Retina (tissue), 1 donor: Measurements from ENCODE around the gene LTBP1.
"Not testable (repeated sequence)": the region's sequence is repeated elsewhere in the genome, so short reads cannot be mapped to it uniquely, and the experiment has no call there.

Source experiments
- DNase-seq: peaks from one replicate; pipeline ENCODE4 v3.0.0-alpha.2; 2016

LTBP1 gene

GRCh38 chr2:33408109-33408508 is 461.4 kb downstream of the LTBP1 start:
- no peak for DNase-seq

- no peak for DNase-seq
These were observed 462.7 kb downstream of the LTBP1 start for GRCh38 chr2:33409417-33409955.

GRCh38 chr2:33411765-33412164 is 465.0 kb downstream of the LTBP1 start:
- no peak for DNase-seq

- DNase-seq: no peak
These were observed 466.2 kb downstream of the LTBP1 start for GRCh38 chr2:33412920-33413319.

- DNase-seq: no peak
These were observed 472.9 kb downstream of the LTBP1 start for GRCh38 chr2:33419581-33420200.

- DNase-seq: no peak
These were observed 474.0 kb downstream of the LTBP1 start for GRCh38 chr2:33420726-33421125.

GRCh38 chr2:33421820-33422219 is 475.1 kb downstream of the LTBP1 start:
- DNase-seq: no peak

- DNase-seq: no peak
These were observed 478.4 kb downstream of the LTBP1 start for GRCh38 chr2:33425161-33425560.

- DNase-seq: no peak
These were observed 478.9 kb downstream of the LTBP1 start for GRCh38 chr2:33425586-33426031.

- DNase-seq: no peak
These were observed 480.0 kb downstream of the LTBP1 start for GRCh38 chr2:33426666-33427231.

GRCh38 chr2:33430077-33430476 is 483.3 kb downstream of the LTBP1 start:
- DNase-seq: no peak

GRCh38 chr2:33430856-33431255 is 484.1 kb downstream of the LTBP1 start:
- DNase-seq: no peak

- DNase-seq: no peak
These were observed 486.1 kb downstream of the LTBP1 start for GRCh38 chr2:33432871-33433270.

- no peak for DNase-seq
These were observed 486.8 kb downstream of the LTBP1 start for GRCh38 chr2:33433279-33434235.

GRCh38 chr2:33435518-33435917 is 488.8 kb downstream of the LTBP1 start:
- DNase-seq: no peak

GRCh38 chr2:33436083-33436482 is 489.3 kb downstream of the LTBP1 start:
- no peak for DNase-seq

- DNase-seq: no peak
These were observed 490.5 kb downstream of the LTBP1 start for GRCh38 chr2:33437297-33437696.

- DNase-seq: no peak
These were observed 491.1 kb downstream of the LTBP1 start for GRCh38 chr2:33437815-33438214.

- peak; percentile 44 for DNase-seq
These were observed 494.6 kb downstream of the LTBP1 start for GRCh38 chr2:33441235-33441810.

- not testable (repeated sequence) for DNase-seq
These were observed 495.3 kb downstream of the LTBP1 start for GRCh38 chr2:33442052-33442451.

GRCh38 chr2:33442528-33443079 is 495.9 kb downstream of the LTBP1 start:
- no peak for DNase-seq

GRCh38 chr2:33443274-33443829 is 496.6 kb downstream of the LTBP1 start:
- no peak for DNase-seq
